PC-3 (cell line): Measurements from ENCODE around the gene KRTAP10-2. TPM values are rescaled to one million over a fixed set of nuclear protein-coding genes. Genes with fewer than 3 reads are reported as not detected.

Source experiments
- ATAC-seq: fragments of 200-7000 bp; cut with Tn5 transposase; 2 replicates; pipeline ENCODE4 v1.9.1; 2020; ENCODE audit warnings: mild to moderate bottlenecking, moderate library complexity
- BruUV-seq: library from RNA; stranded (reverse); fragments of 400-500 nt; replicated peaks from 2 replicates; lab custom pipeline; 2021; lab: Mats Ljungman, UMichigan
- CTCF ChIA-PET: fragments of 300-600 bp; sonication (Branson Sonifier 250); formaldehyde crosslinking; loops from one replicate; lab custom pipeline; 2022; ENCODE audit warnings: antibody characterized with exemption; lab: Charles Lee
- POLR2A ChIA-PET: fragments of 300-600 bp; sonication (Branson Sonifier 250); formaldehyde crosslinking; loops from one replicate; lab custom pipeline; 2022; ENCODE audit warnings: antibody characterized with exemption; ENCODE audit not compliant: unreplicated experiment; lab: Charles Lee
- DNase-seq: peaks from one replicate; pipeline ENCODE4 v3.0.0-alpha.2; 2015
- H2AFZ ChIP-seq: fragments of 300-600 bp; sonication (generic); 2 replicates; pipeline ENCODE4 v1.6.0; 2016; ENCODE audit warnings: antibody characterized with exemption, low read length
- H3F3A ChIP-seq: fragments of 300-600 bp; sonication (generic); one replicate; pipeline ENCODE4 v1.6.0; 2017; ENCODE audit warnings: antibody characterized with exemption, low read length, control low read depth, mild to moderate bottlenecking; ENCODE audit not compliant: unreplicated experiment
- H3K27ac ChIP-seq: fragments of 300-600 bp; sonication (generic); 2 replicates; pipeline ENCODE4 v1.5.1; 2016; ENCODE audit warnings: mild to moderate bottlenecking, low read length
- H3K27me3 ChIP-seq: fragments of 300-600 bp; sonication (generic); 2 replicates; pipeline ENCODE4 v1.6.1; 2016; ENCODE audit warnings: low read length, mixed read lengths
- H3K36me3 ChIP-seq: fragments of 300-600 bp; sonication (generic); 2 replicates; pipeline ENCODE4 v1.6.1; 2016; ENCODE audit warnings: low read depth, mixed run types, low read length, mixed read lengths
- H3K4me1 ChIP-seq: fragments of 300-600 bp; sonication (generic); 2 replicates; pipeline ENCODE4 v1.5.1; 2016; ENCODE audit warnings: low read length; ENCODE audit not compliant: insufficient read depth
- H3K4me2 ChIP-seq: fragments of 300-600 bp; sonication (generic); 2 replicates; pipeline ENCODE4 v1.6.0; 2016; ENCODE audit warnings: low read length
- H3K4me3 ChIP-seq: fragments of 300-600 bp; sonication (generic); 2 replicates; pipeline ENCODE4 v1.5.1; 2016; ENCODE audit warnings: mild to moderate bottlenecking, low read length, mixed read lengths
- H3K79me2 ChIP-seq: fragments of 300-600 bp; sonication (generic); 2 replicates; pipeline ENCODE4 v1.6.1; 2017; ENCODE audit warnings: low read length, mixed read lengths
- H3K9ac ChIP-seq: fragments of 300-600 bp; sonication (generic); 2 replicates; pipeline ENCODE4 v1.6.0; 2016; ENCODE audit warnings: mild to moderate bottlenecking, low read length
- H3K9me2 ChIP-seq: fragments of 300-600 bp; sonication (generic); replicated peaks from 2 replicates; pipeline ENCODE4 v1.6.1; 2016; ENCODE audit warnings: mixed run types, low read length, mixed read lengths
- H3K9me3 ChIP-seq: fragments of 300-600 bp; sonication (generic); 2 replicates; pipeline ENCODE4 v1.6.1; 2016; ENCODE audit warnings: low read length, mixed read lengths
- H4K20me1 ChIP-seq: fragments of 300-600 bp; sonication (generic); 2 replicates; pipeline ENCODE4 v1.6.1; 2016; ENCODE audit warnings: low read length, mixed read lengths
- CTCF ChIP-seq: fragments of 300-600 bp; sonication (generic); conservative IDR thresholded peaks from 2 replicates; pipeline ENCODE4 v1.5.1; 2017; ENCODE audit warnings: antibody characterized with exemption, low read depth, mild to moderate bottlenecking, low read length
- EZH2 ChIP-seq: fragments of 300-600 bp; sonication (generic); IDR thresholded peaks from one replicate; pipeline ENCODE4 v1.6.1; 2017; ENCODE audit warnings: antibody characterized with exemption, mild to moderate bottlenecking, low read length; ENCODE audit not compliant: unreplicated experiment
- EZH2phosphoT487 ChIP-seq: fragments of 300-600 bp; sonication (generic); IDR thresholded peaks from 2 replicates; pipeline ENCODE4 v1.6.1; 2018; ENCODE audit warnings: mild to moderate bottlenecking, antibody characterized with exemption, low read length, borderline replicate concordance
- intact Hi-C: fragments of 100-400 bp; cut with micrococcal nuclease; formaldehyde crosslinking; loops from 2 replicates; pipeline ENCODE4 v1.9.0; 2023
- total RNA-seq: library from RNA; depleted of rRNA; stranded (reverse); fragments of >200 nt; gene quantifications from 2 replicates; pipeline ENCODE4 v1.2.3, GENCODE V29; 2014

Gene KRTAP10-2
- total RNA-seq, 1 experiment from 2014 or later: not detected

- Histone ChIP-seq H3K4me1 (no peaks in the 10 kb centered on the region), H3K9me2 (no peaks in the 10 kb centered on the region), H2AFZ (no peak overlapping the region), H3K27ac (no peak overlapping the region), H3K79me2 (no peaks in the 10 kb centered on the region), H3K4me2 (no peak overlapping the region), H3K4me3 (no peak overlapping the region), H3F3A (no peaks in the 10 kb centered on the region), H4K20me1 (no peaks in the 10 kb centered on the region), H3K36me3 (no peaks in the 10 kb centered on the region), H3K27me3 (no peaks in the 10 kb centered on the region), H3K9me3 (no peaks in the 10 kb centered on the region), H3K9ac (no peak overlapping the region)
- ChIA-PET POLR2A (no interaction called here), CTCF (no interaction called here)
- no peak for TF ChIP-seq EZH2phosphoT487
- no peak for TF ChIP-seq CTCF
- no peak for TF ChIP-seq EZH2
- DNase-seq (no peak), ATAC-seq (no peak)
- intact Hi-C loops: no loop called here
- BruUV-seq: no TSS peak
These were observed 39.0 kb upstream of the KRTAP10-2 start for GRCh38 chr21:44590311-44590721.

- H3F3A ChIP-seq: no peaks in the 10 kb centered on the region
- no peaks in the 10 kb centered on the region for H3K4me1 ChIP-seq
- POLR2A ChIA-PET: no interaction called here
- no peaks in the 10 kb centered on the region for H3K27me3 ChIP-seq
- no peaks in the 10 kb centered on the region for H3K79me2 ChIP-seq
- H3K36me3 ChIP-seq: no peaks in the 10 kb centered on the region
- no TSS peak for BruUV-seq
- intact Hi-C loops: no loop called here
- no peak overlapping the region for H3K9ac ChIP-seq
- no peaks in the 10 kb centered on the region for H3K9me2 ChIP-seq
- ATAC-seq (no peak), DNase-seq (no peak)
- H2AFZ ChIP-seq: no peak overlapping the region
- no peak overlapping the region for H3K27ac ChIP-seq
- no peaks in the 10 kb centered on the region for H4K20me1 ChIP-seq
- no peak overlapping the region for H3K4me2 ChIP-seq
- CTCF ChIA-PET: no interaction called here
- H3K4me3 ChIP-seq: no peak overlapping the region
- TF ChIP-seq EZH2phosphoT487 (no peak), EZH2 (no peak), CTCF (no peak)
- H3K9me3 ChIP-seq: no peaks in the 10 kb centered on the region
These were observed 38.4 kb upstream of the KRTAP10-2 start for GRCh38 chr21:44589586-44590305.

- H3K4me3 ChIP-seq: no peak overlapping the region
- H3K36me3 ChIP-seq: no peaks in the 10 kb centered on the region
- TF ChIP-seq EZH2phosphoT487: no peak
- no peak for TF ChIP-seq EZH2
- no peak for TF ChIP-seq CTCF
- BruUV-seq: no TSS peak
- CTCF ChIA-PET: no interaction called here
- no peak overlapping the region for H3K4me2 ChIP-seq
- H3K27me3 ChIP-seq: no peaks in the 10 kb centered on the region
- POLR2A ChIA-PET: no interaction called here
- no peaks in the 10 kb centered on the region for H3K9me2 ChIP-seq
- H2AFZ ChIP-seq: no peak overlapping the region
- H3K27ac ChIP-seq: no peak overlapping the region
- H3K79me2 ChIP-seq: no peaks in the 10 kb centered on the region
- no peaks in the 10 kb centered on the region for H3F3A ChIP-seq
- ATAC-seq (no peak), DNase-seq (no peak)
- no peaks in the 10 kb centered on the region for H4K20me1 ChIP-seq
- no peaks in the 10 kb centered on the region for H3K4me1 ChIP-seq
- intact Hi-C loops: no loop called here
- H3K9ac ChIP-seq: no peak overlapping the region
- no peaks in the 10 kb centered on the region for H3K9me3 ChIP-seq
These were observed 37.8 kb upstream of the KRTAP10-2 start for GRCh38 chr21:44589094-44589493.
